SK-N-MC (cell line): ENCODE results near the gene GAP43.

Source experiments
- EZH2 ChIP-seq: fragments of 200-600 bp; sonication (generic); IDR thresholded peaks from one replicate; pipeline ENCODE4 v1.6.1; 2017; ENCODE audit warnings: antibody characterized with exemption
- POLR2AphosphoS5 ChIP-seq: IDR thresholded peaks from 2 replicates; pipeline ENCODE4 v1.6.1; 2012; ENCODE audit warnings: mild to moderate bottlenecking, low read depth, low read length, borderline replicate concordance

GRCh38 chr3:115704661-115705338 is 81.5 kb downstream of the GAP43 start:
- TF ChIP-seq EZH2 (no peak), POLR2AphosphoS5 (no peak)
